ENCODE measurements around the gene CERS6. TPM values are rescaled to one million over a fixed set of nuclear protein-coding genes. Genes with fewer than 3 reads are reported as not detected.

CERS6 gene
- total RNA-seq, 2 donors from 2014 or later = 13.7 to 15.8 TPM

DNA sequence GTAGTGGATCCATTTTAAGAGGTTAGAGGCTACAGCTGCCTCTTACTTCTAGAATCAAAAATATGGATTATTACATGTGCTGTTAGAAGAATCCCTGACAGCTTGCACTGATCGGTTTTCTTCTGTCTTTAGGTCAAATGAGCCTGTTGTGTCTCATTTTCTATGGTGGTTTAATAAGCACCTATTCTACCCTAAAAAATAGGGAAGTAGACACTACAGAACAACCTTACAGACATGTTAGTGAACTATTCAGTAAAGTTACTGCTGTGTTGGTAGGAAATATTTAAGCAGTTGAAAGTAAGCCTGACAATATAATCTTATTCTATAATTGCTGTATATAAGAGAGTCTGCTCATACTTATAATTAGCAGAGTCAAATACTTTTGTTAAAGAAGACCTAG is 177.8 kb downstream of the CERS6 start:
- Histone ChIP-seq H3K4me1 (ENCODE audit: control insufficient read depth in 1 of 2, low read depth in 2 of 2) (peaks cover 20 to 41% of the 10 kb centered on the region in 2 donors), H3K36me3 (no peaks in the 10 kb centered on the region), H3K4me3 (no peak overlapping the region), H3K27ac (peak overlapping the region; percentile 53 to 70), H3K9me3 (no peaks in the 10 kb centered on the region), H3K27me3 (replicated peaks; ENCODE audit: insufficient read depth) (no peaks in the 10 kb centered on the region)
- DNase-seq (ENCODE audit: low spot score) (no peak), ATAC-seq (ENCODE audit: insufficient number of reproducible peaks, low FRiP score, low read depth) (no peak)
- TF ChIP-seq, protein P1, sequence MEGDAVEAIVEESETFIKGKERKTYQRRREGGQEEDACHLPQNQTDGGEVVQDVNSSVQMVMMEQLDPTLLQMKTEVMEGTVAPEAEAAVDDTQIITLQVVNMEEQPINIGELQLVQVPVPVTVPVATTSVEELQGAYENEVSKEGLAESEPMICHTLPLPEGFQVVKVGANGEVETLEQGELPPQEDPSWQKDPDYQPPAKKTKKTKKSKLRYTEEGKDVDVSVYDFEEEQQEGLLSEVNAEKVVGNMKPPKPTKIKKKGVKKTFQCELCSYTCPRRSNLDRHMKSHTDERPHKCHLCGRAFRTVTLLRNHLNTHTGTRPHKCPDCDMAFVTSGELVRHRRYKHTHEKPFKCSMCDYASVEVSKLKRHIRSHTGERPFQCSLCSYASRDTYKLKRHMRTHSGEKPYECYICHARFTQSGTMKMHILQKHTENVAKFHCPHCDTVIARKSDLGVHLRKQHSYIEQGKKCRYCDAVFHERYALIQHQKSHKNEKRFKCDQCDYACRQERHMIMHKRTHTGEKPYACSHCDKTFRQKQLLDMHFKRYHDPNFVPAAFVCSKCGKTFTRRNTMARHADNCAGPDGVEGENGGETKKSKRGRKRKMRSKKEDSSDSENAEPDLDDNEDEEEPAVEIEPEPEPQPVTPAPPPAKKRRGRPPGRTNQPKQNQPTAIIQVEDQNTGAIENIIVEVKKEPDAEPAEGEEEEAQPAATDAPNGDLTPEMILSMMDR (IDR thresholded peaks at IDR 0.05) = no peak

DNA sequence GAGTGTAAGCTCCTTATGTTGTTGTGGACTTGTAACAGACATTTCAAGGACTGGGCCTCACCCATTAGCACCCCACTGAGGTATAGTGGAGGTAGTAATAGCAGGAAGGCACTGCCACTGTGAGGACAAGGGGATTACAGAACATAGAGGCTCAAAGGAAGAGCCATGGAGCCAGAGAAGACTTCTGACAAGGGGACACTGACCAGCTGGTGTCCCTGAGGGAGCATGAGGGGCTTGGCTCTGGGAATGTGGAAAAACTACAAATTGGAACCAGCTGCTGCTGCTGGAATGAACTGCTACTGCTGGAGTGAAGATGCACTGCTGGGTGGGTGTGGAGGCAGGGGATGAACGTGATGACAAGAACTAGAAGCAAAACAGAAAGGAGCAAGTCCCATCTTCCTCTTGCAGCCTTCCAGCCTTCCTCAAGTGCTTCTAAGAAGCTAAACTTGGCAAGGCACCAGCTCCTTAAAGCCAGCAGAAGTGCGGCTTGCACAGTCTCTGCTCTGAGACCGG is 179.0 kb downstream of the CERS6 start:
- H3K4me1 ChIP-seq (ENCODE audit: control insufficient read depth in 1 of 2, low read depth in 2 of 2) = peaks cover 22 to 49% of the 10 kb centered on the region in 2 donors
- TF ChIP-seq, protein P1 (IDR thresholded peaks at IDR 0.05) = no peak
- H3K4me3 ChIP-seq = no peak overlapping the region
- no peaks in the 10 kb centered on the region for H3K36me3 ChIP-seq
- DNase-seq (ENCODE audit: low spot score) = no peak
- ATAC-seq (ENCODE audit: insufficient number of reproducible peaks, low FRiP score, low read depth) = no peak
- H3K9me3 ChIP-seq = no peaks in the 10 kb centered on the region
- no peaks in the 10 kb centered on the region for H3K27me3 ChIP-seq (replicated peaks; ENCODE audit: insufficient read depth)
- no peak overlapping the region for H3K27ac ChIP-seq

DNA sequence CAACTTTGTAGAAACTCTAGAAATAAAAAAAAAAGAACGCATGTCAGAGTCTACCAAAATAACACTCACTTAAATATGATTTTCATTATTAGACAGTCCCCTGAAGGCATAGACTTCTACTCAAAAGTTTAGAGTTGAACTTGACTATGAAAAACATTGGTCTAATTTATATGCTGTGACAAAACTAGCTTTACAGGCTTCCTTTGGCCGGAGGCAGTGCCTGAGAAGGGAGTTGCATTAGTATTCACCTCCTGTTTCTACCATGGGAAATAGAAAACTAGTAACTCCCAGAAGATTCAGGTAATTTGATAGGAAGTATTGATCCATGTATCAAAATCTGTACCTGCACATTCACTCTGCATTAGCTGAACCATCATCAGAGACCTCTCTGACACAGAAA is 182.9 kb downstream of the CERS6 start:
- Histone ChIP-seq H3K4me3 (no peak overlapping the region), H3K27ac (no peak overlapping the region), H3K36me3 (no peaks in the 10 kb centered on the region), H3K27me3 (replicated peaks; ENCODE audit: insufficient read depth) (no peaks in the 10 kb centered on the region), H3K4me1 (ENCODE audit: control insufficient read depth in 1 of 2, low read depth in 2 of 2) (peaks cover 6 to 31% of the 10 kb centered on the region in 2 donors), H3K9me3 (no peaks in the 10 kb centered on the region)
- DNase-seq (ENCODE audit: low spot score) = no peak
- TF ChIP-seq, protein P1 (IDR thresholded peaks at IDR 0.05) = no peak
- no peak for ATAC-seq (ENCODE audit: insufficient number of reproducible peaks, low FRiP score, low read depth)

DNA sequence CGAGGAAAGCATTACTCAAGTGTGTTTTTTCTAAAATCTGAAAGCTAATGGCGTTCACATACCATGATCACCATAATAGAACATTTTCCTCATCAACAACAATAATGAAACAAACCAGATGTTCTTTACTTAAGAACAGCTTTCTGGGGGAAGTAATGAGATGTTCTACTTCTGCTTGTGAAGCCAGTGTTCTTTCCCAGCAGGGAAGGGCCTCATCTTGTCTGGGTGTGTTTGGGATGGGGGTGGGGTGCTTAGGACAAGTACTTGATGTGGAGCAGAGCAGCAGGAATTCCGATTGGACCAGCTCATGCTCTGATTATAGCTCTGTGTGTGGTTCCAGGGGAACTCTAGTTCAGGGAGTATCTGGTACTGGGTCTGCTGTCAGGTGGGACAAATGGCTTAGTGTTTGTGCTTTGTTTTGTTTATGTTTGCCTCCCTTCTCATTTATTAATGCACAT is 183.4 kb downstream of the CERS6 start:
- peaks cover 5 to 27% of the 10 kb centered on the region in 2 donors for H3K4me1 ChIP-seq (ENCODE audit: control insufficient read depth in 1 of 2, low read depth in 2 of 2)
- ATAC-seq (ENCODE audit: insufficient number of reproducible peaks, low FRiP score, low read depth) = no peak

DNA sequence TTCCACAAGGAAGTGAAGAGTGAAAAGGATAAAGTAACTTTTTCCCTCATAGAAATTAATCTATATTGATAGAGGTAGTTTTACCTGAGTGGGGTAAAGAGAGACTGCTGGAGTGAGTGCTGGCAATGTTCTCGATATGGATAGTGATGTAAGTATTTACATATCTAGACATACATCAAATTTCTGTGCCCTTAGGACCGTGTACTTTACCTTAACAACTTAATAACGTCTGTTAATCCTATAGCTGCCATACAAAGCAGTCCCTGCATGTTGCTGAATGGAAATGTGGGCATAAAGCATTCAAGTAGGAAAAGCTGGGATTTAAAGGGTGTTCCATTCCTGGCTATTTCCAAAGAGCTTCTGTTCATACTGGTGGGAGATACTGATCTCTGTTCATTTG is 184.0 kb downstream of the CERS6 start:
- Histone ChIP-seq H3K4me3 (no peak overlapping the region), H3K4me1 (ENCODE audit: control insufficient read depth in 1 of 2, low read depth in 2 of 2) (peaks cover 3 to 21% of the 10 kb centered on the region in 2 donors), H3K27ac (no peak overlapping the region), H3K36me3 (no peaks in the 10 kb centered on the region), H3K9me3 (no peaks in the 10 kb centered on the region), H3K27me3 (replicated peaks; ENCODE audit: insufficient read depth) (no peaks in the 10 kb centered on the region)
- no peak for DNase-seq (ENCODE audit: low spot score)
- TF ChIP-seq, protein P1 (IDR thresholded peaks at IDR 0.05) = no peak
- no peak for ATAC-seq (ENCODE audit: insufficient number of reproducible peaks, low FRiP score, low read depth)

More for the DNA sequence above, 183.4 kb downstream of the CERS6 start:
- no peak overlapping the region for H3K4me3 ChIP-seq
- H3K27ac ChIP-seq = no peak overlapping the region
- DNase-seq (ENCODE audit: low spot score) = no peak
- H3K36me3 ChIP-seq = no peaks in the 10 kb centered on the region
- no peaks in the 10 kb centered on the region for H3K27me3 ChIP-seq (replicated peaks; ENCODE audit: insufficient read depth)
- TF ChIP-seq, protein P1 (IDR thresholded peaks at IDR 0.05) = no peak
- H3K9me3 ChIP-seq = no peaks in the 10 kb centered on the region
